Measurements from ENCODE around the gene DIP2B.
"Not testable (repeated sequence)": the region's sequence is repeated elsewhere in the genome, so short reads cannot be mapped to it uniquely, and the experiment has no call there.

Gene DIP2B

GRCh38 chr12:50551866-50552265, 47.1 kb downstream of the DIP2B start:
- Histone ChIP-seq H3K36me3 (ENCODE audit: control insufficient read depth, insufficient read depth, low read length) (no peaks in the 10 kb centered on the region), H3K27ac (ENCODE audit: low read depth, low read length) (no peak overlapping the region), H3K4me1 (ENCODE audit: control insufficient read depth, insufficient read depth, low read length) (peaks cover 4% of the 10 kb centered on the region; the same call in 1 of the 2 replicates), H3K9me3 (ENCODE audit: control insufficient read depth, insufficient read depth, low read depth, low read length) (no peaks in the 10 kb centered on the region), H3K4me3 (ENCODE audit: low read depth, low read length) (no peak overlapping the region), H3K9ac (ENCODE audit: low read length) (no peak overlapping the region), H3K27me3 (ENCODE audit: control insufficient read depth, insufficient read depth, low read length) (no peaks in the 10 kb centered on the region)

- Histone ChIP-seq H3K27me3 (ENCODE audit: control insufficient read depth, insufficient read depth, low read length) (no peaks in the 10 kb centered on the region), H3K9ac (ENCODE audit: low read length) (no peak overlapping the region), H3K4me1 (ENCODE audit: control insufficient read depth, insufficient read depth, low read length) (peaks cover 4% of the 10 kb centered on the region; the same call in 1 of the 2 replicates), H3K27ac (ENCODE audit: low read depth, low read length) (no peak overlapping the region), H3K4me3 (ENCODE audit: low read depth, low read length) (no peak overlapping the region), H3K36me3 (ENCODE audit: control insufficient read depth, insufficient read depth, low read length) (no peaks in the 10 kb centered on the region), H3K9me3 (ENCODE audit: control insufficient read depth, insufficient read depth, low read depth, low read length) (no peaks in the 10 kb centered on the region)
Measured at GRCh38 chr12:50554651-50555050, 49.9 kb downstream of the DIP2B start.

- Histone ChIP-seq H3K27ac (ENCODE audit: low read depth, low read length) (no peak overlapping the region), H3K36me3 (ENCODE audit: control insufficient read depth, insufficient read depth, low read length) (no peaks in the 10 kb centered on the region), H3K9me3 (ENCODE audit: control insufficient read depth, insufficient read depth, low read depth, low read length) (no peaks in the 10 kb centered on the region), H3K4me1 (ENCODE audit: control insufficient read depth, insufficient read depth, low read length) (peaks cover 4% of the 10 kb centered on the region; the same call in 1 of the 2 replicates), H3K27me3 (ENCODE audit: control insufficient read depth, insufficient read depth, low read length) (no peaks in the 10 kb centered on the region), H3K4me3 (ENCODE audit: low read depth, low read length) (no peak overlapping the region), H3K9ac (ENCODE audit: low read length) (no peak overlapping the region)
Measured at GRCh38 chr12:50555471-50555885, 50.7 kb downstream of the DIP2B start.

- Histone ChIP-seq H3K4me3 (ENCODE audit: low read depth, low read length) (no peak overlapping the region), H3K27me3 (ENCODE audit: control insufficient read depth, insufficient read depth, low read length) (no peaks in the 10 kb centered on the region), H3K9me3 (ENCODE audit: control insufficient read depth, insufficient read depth, low read depth, low read length) (no peaks in the 10 kb centered on the region), H3K9ac (ENCODE audit: low read length) (no peak overlapping the region), H3K27ac (ENCODE audit: low read depth, low read length) (no peak overlapping the region), H3K36me3 (ENCODE audit: control insufficient read depth, insufficient read depth, low read length) (no peaks in the 10 kb centered on the region), H3K4me1 (ENCODE audit: control insufficient read depth, insufficient read depth, low read length) (peaks cover 4% of the 10 kb centered on the region; the same call in 1 of the 2 replicates)
Measured at GRCh38 chr12:50556273-50556672, 51.5 kb downstream of the DIP2B start.

GRCh38 chr12:50556796-50557195, 52.0 kb downstream of the DIP2B start:
- H3K9ac ChIP-seq (ENCODE audit: low read length); H3K4me1 ChIP-seq (ENCODE audit: control insufficient read depth, insufficient read depth, low read length); H3K4me3 ChIP-seq (ENCODE audit: low read depth, low read length); H3K9me3 ChIP-seq (ENCODE audit: control insufficient read depth, insufficient read depth, low read depth, low read length); H3K27me3 ChIP-seq (ENCODE audit: control insufficient read depth, insufficient read depth, low read length); H3K36me3 ChIP-seq (ENCODE audit: control insufficient read depth, insufficient read depth, low read length); H3K27ac ChIP-seq (ENCODE audit: low read depth, low read length): not testable (repeated sequence)

- Histone ChIP-seq H3K27ac (ENCODE audit: low read depth, low read length) (no peak overlapping the region), H3K4me1 (ENCODE audit: control insufficient read depth, insufficient read depth, low read length) (peaks cover 4% of the 10 kb centered on the region; the same call in 1 of the 2 replicates), H3K9me3 (ENCODE audit: control insufficient read depth, insufficient read depth, low read depth, low read length) (no peaks in the 10 kb centered on the region)
Measured at GRCh38 chr12:50557421-50557820, 52.6 kb downstream of the DIP2B start.

GRCh38 chr12:50558970-50559369, 54.2 kb downstream of the DIP2B start:
- Histone ChIP-seq H3K9ac (ENCODE audit: low read length) (no peak overlapping the region), H3K9me3 (ENCODE audit: control insufficient read depth, insufficient read depth, low read depth, low read length) (no peaks in the 10 kb centered on the region), H3K27ac (ENCODE audit: low read depth, low read length) (no peak overlapping the region), H3K27me3 (ENCODE audit: control insufficient read depth, insufficient read depth, low read length) (no peaks in the 10 kb centered on the region), H3K4me1 (ENCODE audit: control insufficient read depth, insufficient read depth, low read length) (peaks cover 4% of the 10 kb centered on the region; the same call in 1 of the 2 replicates), H3K4me3 (ENCODE audit: low read depth, low read length) (no peak overlapping the region), H3K36me3 (ENCODE audit: control insufficient read depth, insufficient read depth, low read length) (no peaks in the 10 kb centered on the region)

More at GRCh38 chr12:50557421-50557820, 52.6 kb downstream of the DIP2B start:
- no peaks in the 10 kb centered on the region for H3K36me3 ChIP-seq (ENCODE audit: control insufficient read depth, insufficient read depth, low read length)
- no peak overlapping the region for H3K4me3 ChIP-seq (ENCODE audit: low read depth, low read length)
- H3K27me3 ChIP-seq (ENCODE audit: control insufficient read depth, insufficient read depth, low read length): no peaks in the 10 kb centered on the region
- no peak overlapping the region for H3K9ac ChIP-seq (ENCODE audit: low read length)

GRCh38 chr12:50562520-50563433, 58.0 kb downstream of the DIP2B start:
- H3K9ac ChIP-seq (ENCODE audit: low read length): no peak overlapping the region
- no peaks in the 10 kb centered on the region for H3K36me3 ChIP-seq (ENCODE audit: control insufficient read depth, insufficient read depth, low read length)
- H3K4me3 ChIP-seq (ENCODE audit: low read depth, low read length): no peak overlapping the region
- 0 out of 2 replicates have a peak, but pooled peaks cover under 1% of the 10 kb centered on the region for H3K4me1 ChIP-seq (ENCODE audit: control insufficient read depth, insufficient read depth, low read length)
- no peaks in the 10 kb centered on the region for H3K27me3 ChIP-seq (ENCODE audit: control insufficient read depth, insufficient read depth, low read length)
- H3K9me3 ChIP-seq (ENCODE audit: control insufficient read depth, insufficient read depth, low read depth, low read length): no peaks in the 10 kb centered on the region
- no peak overlapping the region for H3K27ac ChIP-seq (ENCODE audit: low read depth, low read length)

- Histone ChIP-seq H3K4me3 (ENCODE audit: low read depth, low read length) (no peak overlapping the region), H3K4me1 (ENCODE audit: control insufficient read depth, insufficient read depth, low read length) (peaks cover 6% of the 10 kb centered on the region; the same call in 1 of the 2 replicates), H3K9me3 (ENCODE audit: control insufficient read depth, insufficient read depth, low read depth, low read length) (no peaks in the 10 kb centered on the region), H3K36me3 (ENCODE audit: control insufficient read depth, insufficient read depth, low read length) (no peaks in the 10 kb centered on the region), H3K27me3 (ENCODE audit: control insufficient read depth, insufficient read depth, low read length) (no peaks in the 10 kb centered on the region), H3K27ac (ENCODE audit: low read depth, low read length) (no peak overlapping the region), H3K9ac (ENCODE audit: low read length) (no peak overlapping the region)
Measured at GRCh38 chr12:50563434-50563787, 58.6 kb downstream of the DIP2B start.

GRCh38 chr12:50564237-50564947, 59.6 kb downstream of the DIP2B start:
- no peak overlapping the region for H3K4me3 ChIP-seq (ENCODE audit: low read depth, low read length)

GRCh38 chr12:50564948-50565297, 60.1 kb downstream of the DIP2B start:
- no peaks in the 10 kb centered on the region for H3K36me3 ChIP-seq (ENCODE audit: control insufficient read depth, insufficient read depth, low read length)
- no peaks in the 10 kb centered on the region for H3K9me3 ChIP-seq (ENCODE audit: control insufficient read depth, insufficient read depth, low read depth, low read length)
- H3K27me3 ChIP-seq (ENCODE audit: control insufficient read depth, insufficient read depth, low read length): no peaks in the 10 kb centered on the region
- no peak overlapping the region for H3K27ac ChIP-seq (ENCODE audit: low read depth, low read length)
- H3K4me3 ChIP-seq (ENCODE audit: low read depth, low read length): no peak overlapping the region
- H3K9ac ChIP-seq (ENCODE audit: low read length): no peak overlapping the region
- H3K4me1 ChIP-seq (ENCODE audit: control insufficient read depth, insufficient read depth, low read length): peaks cover 6% of the 10 kb centered on the region; the same call in 1 of the 2 replicates

More at GRCh38 chr12:50564237-50564947, 59.6 kb downstream of the DIP2B start:
- H3K4me1 ChIP-seq (ENCODE audit: control insufficient read depth, insufficient read depth, low read length): peaks cover 6% of the 10 kb centered on the region; the same call in 1 of the 2 replicates
- no peaks in the 10 kb centered on the region for H3K27me3 ChIP-seq (ENCODE audit: control insufficient read depth, insufficient read depth, low read length)
- no peaks in the 10 kb centered on the region for H3K36me3 ChIP-seq (ENCODE audit: control insufficient read depth, insufficient read depth, low read length)
- H3K9ac ChIP-seq (ENCODE audit: low read length): no peak overlapping the region
- H3K27ac ChIP-seq (ENCODE audit: low read depth, low read length): no peak overlapping the region
- H3K9me3 ChIP-seq (ENCODE audit: control insufficient read depth, insufficient read depth, low read depth, low read length): no peaks in the 10 kb centered on the region

Data from HUES6 (cell line).